Measurements from ENCODE around the gene CADM4. TPM values are rescaled to one million over a fixed set of nuclear protein-coding genes. Genes with fewer than 3 reads are reported as not detected.

The CADM4 gene
- total and polyA plus RNA-seq, 2 of the 8 experiments (the other 6 are each of a cell fraction or from before 2014, with no cell fraction given), result 13.5 to 25.0 TPM

- TF ChIP-seq NANOG (IDR thresholded peaks at IDR 0.05; ENCODE audit: insufficient read depth, low read depth, low read length, poor library complexity, severe bottlenecking) (no peak), RFX5 (IDR thresholded peaks at IDR 0.05; ENCODE audit: borderline replicate concordance, low read depth, low read length) (no peak), CEBPB (IDR thresholded peaks at IDR 0.05; ENCODE audit: low read depth, low read length) (no peak), TAF7 (optimal IDR thresholded peaks at IDR 0.05; ENCODE audit: borderline replicate concordance, low read depth, low read length) (no peak), ASH2L (IDR thresholded peaks at IDR 0.05; ENCODE audit: low read length) (no peak), SIRT6 (IDR thresholded peaks at IDR 0.05; ENCODE audit: low read length) (no peak), TEAD4 (IDR thresholded peaks at IDR 0.05; ENCODE audit: low read depth, low read length) (no peak), YY1 (IDR thresholded peaks at IDR 0.05; ENCODE audit: low read depth, low read length) (no peak)
Measured at GRCh38 chr19:43624933-43625332, 14.7 kb downstream of the CADM4 start (continued).
